ENCODE measurements around the gene TRMT112. TPM values are rescaled to one million over a fixed set of nuclear protein-coding genes. Genes with fewer than 3 reads are reported as not detected.

Gene TRMT112
- total RNA-seq, 8 experiments from 2014 or later: 169 to 349 (median 254) TPM

DNA sequence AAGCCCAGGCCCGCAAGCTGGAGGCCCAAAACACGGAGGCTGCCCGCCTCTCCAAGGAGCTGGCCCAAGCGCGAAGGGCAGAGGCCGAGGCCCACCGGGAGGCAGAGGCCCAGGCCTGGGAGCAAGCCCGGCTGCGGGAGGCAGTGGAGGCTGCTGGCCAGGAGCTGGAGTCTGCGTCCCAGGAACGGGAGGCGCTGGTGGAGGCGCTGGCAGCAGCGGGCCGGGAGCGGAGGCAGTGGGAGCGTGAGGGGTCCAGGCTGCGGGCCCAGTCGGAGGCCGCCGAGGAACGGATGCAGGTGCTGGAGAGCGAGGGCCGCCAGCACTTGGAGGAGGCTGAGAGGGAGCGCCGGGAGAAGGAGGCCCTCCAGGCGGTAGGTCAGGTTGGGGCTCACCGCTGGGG lies 27.4 kb upstream of the TRMT112 start:
- H3K4me1 ChIP-seq (replicated peaks in 1 of 2): peaks cover 25 to 36% of the 10 kb centered on the region in 2 donors
- 88 to 94% (median 92%) methylated on average over 7 to 13 of the region's 28 CpGs; no CpG with 5 or more reads in 7 of the 10 experiments for WGBS, 10 experiments
- in situ Hi-C loops (cut with MboI; ENCODE audit: low pct_unique_long_range_greater_than_20kb in 2 of 9, low sequenced_read_pairs in 9 of 9, unreplicated experiment in 9 of 9): no loop called here
- no peak for ATAC-seq (replicated peaks in 6 of 8)
- H3K4me3 ChIP-seq: no peak overlapping the region
- no peak overlapping the region for H3K27ac ChIP-seq

GRCh38 chr11:64343767-64344559 lies 26.6 kb upstream of the TRMT112 start:
- H3K27ac ChIP-seq: peak overlapping the region in 1 of 2 donors; percentile 17
- peaks cover 25 to 35% of the 10 kb centered on the region in 2 donors for H3K4me1 ChIP-seq (replicated peaks in 1 of 2)
- in situ Hi-C loops (cut with MboI; ENCODE audit: low pct_unique_long_range_greater_than_20kb in 2 of 9, low sequenced_read_pairs in 9 of 9, unreplicated experiment in 9 of 9): no loop called here
- no peak for ATAC-seq (replicated peaks in 6 of 8)
- H3K4me3 ChIP-seq: no peak overlapping the region
- WGBS, 10 experiments: 20 to 72% methylated on average over 1 to 2 of the region's 18 CpGs; no CpG with 5 or more reads in 8 of the 10 experiments

DNA sequence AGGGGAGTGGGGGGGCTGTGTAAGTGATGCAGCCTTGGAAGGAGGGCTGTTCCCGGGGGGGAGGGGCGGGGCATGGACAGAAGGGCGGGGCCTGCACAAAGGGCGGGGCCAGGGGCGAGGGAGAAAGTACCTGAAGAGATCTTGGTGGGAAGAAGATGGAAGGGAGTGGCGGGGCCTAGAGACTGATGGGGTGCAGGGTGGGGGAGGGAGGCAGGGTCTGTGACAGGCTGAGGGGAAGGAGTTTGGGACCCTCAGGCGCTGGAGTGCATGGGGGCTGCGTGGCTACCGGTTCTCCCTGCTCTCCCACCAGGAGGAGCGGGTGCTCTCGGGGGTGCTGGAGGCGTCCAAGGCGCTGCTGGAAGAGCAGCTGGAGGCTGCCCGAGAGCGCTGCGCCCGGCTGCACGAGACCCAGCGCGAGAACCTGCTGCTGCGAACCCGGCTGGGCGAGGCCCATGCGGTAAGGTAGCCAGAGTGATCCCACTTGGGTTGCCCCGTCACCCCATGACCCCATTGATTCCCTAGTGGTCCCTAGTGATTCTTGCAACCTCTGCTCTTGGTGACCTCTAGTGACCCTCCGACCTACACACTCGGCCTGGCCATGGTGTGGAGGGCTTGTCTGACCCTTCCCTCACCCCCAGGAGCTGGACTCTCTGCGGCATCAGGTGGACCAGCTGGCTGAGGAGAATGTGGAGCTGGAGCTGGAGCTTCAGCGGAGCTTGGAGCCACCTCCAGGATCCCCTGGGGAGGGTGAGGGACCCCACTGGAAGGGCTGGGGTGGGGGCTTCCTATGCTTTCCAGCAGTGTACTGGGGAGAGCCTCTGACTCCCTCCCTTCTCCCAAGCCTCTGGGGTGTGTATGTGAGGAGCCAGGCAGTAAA lies 25.7 kb upstream of the TRMT112 start:
- WGBS, 10 experiments: no CpG with 5 or more reads among the region's 29 CpGs
- Histone ChIP-seq H3K4me3 (no peak overlapping the region), H3K27ac (peak overlapping the region in 1 of 2 donors; percentile 17), H3K4me1 (replicated peaks in 1 of 2) (peaks cover 19 to 26% of the 10 kb centered on the region in 2 donors)
- peak in 1 of 8 experiments; percentile 2 for ATAC-seq (replicated peaks in 6 of 8)
- in situ Hi-C loops (cut with MboI; ENCODE audit: low pct_unique_long_range_greater_than_20kb in 2 of 9, low sequenced_read_pairs in 9 of 9, unreplicated experiment in 9 of 9): no loop called here

- H3K27ac ChIP-seq: peak overlapping the region in 1 of 2 donors; percentile 2
- in situ Hi-C loops (cut with MboI; ENCODE audit: low pct_unique_long_range_greater_than_20kb in 2 of 9, low sequenced_read_pairs in 9 of 9, unreplicated experiment in 9 of 9): no loop called here
- WGBS, 10 experiments: 8 to 50% (median 40%) methylated on average over 1 to 5 of the region's 55 CpGs; no CpG with 5 or more reads in 5 of the 10 experiments
- H3K4me1 ChIP-seq (replicated peaks in 1 of 2): peaks cover 19 to 24% of the 10 kb centered on the region in 2 donors
- H3K4me3 ChIP-seq: peak overlapping the region in 1 of 5 donors; percentile 16
- ATAC-seq (replicated peaks in 6 of 8): peak; percentile 87 to 99 (median 91)
Observed at GRCh38 chr11:64341851-64342791, 24.8 kb upstream of the TRMT112 start.

DNA sequence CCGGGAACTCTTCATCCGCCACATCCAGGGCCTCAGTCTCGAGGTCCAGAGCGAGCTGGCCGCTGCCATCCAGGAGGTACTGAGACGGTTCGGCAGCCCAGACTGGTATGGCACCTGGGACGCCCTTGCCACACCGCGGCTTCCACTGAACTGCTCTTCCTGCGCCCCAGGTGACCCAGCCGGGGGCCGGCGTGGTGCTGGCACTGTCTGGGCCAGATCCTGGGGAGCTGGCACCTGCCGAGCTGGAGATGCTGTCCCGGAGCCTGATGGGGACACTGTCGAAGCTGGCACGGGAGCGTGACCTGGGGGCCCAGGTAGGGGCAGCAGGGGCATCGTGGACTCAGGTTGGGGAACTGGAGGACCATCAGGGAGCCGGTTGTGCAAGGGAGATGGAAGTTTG lies 24.1 kb upstream of the TRMT112 start:
- peaks cover 19 to 24% of the 10 kb centered on the region in 2 donors for H3K4me1 ChIP-seq (replicated peaks in 1 of 2)
- no peak for ATAC-seq (replicated peaks in 6 of 8)
- in situ Hi-C loops (cut with MboI; ENCODE audit: low pct_unique_long_range_greater_than_20kb in 2 of 9, low sequenced_read_pairs in 9 of 9, unreplicated experiment in 9 of 9): no loop called here
- no peak overlapping the region for H3K27ac ChIP-seq
- WGBS, 10 experiments: 80% methylated on average over 1 of the region's 21 CpGs; no CpG with 5 or more reads in 9 of the 10 experiments
- no peak overlapping the region for H3K4me3 ChIP-seq

DNA sequence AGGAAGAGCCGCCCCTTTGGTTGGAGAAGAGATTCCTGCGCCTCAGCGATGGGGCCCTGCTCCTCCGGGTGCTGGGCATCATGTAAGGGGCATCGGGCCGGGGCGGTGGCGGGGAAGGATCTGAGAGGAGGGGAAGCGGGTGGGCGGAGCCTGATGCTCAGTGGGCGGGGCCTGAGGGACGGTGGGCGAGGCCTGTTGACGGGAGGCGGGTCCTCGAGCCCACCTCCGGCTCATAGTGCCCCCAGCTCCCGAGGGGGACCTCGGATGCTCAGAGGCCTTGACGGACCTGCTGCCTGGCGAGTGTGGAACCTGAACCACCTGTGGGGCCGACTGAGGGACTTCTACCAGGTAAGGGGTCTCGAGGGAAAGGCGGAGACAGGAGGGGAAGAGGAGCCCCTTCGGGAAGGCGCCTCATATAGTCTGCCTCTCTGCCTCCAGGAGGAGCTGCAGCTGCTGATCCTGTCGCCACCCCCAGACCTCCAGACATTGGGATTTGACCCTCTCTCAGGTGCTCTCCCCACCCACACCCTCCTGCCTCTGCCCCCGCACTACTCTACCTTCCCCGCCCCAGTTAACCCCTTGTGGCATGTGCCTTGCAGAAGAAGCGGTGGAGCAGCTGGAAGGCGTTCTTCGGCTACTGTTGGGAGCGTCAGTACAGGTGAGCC lies 23.4 kb upstream of the TRMT112 start:
- Histone ChIP-seq H3K4me3 (no peak overlapping the region), H3K27ac (no peak overlapping the region), H3K4me1 (replicated peaks in 1 of 2) (peaks cover 19 to 24% of the 10 kb centered on the region in 2 donors)
- ATAC-seq (replicated peaks in 6 of 8): no peak
- WGBS, 10 experiments: no CpG with 5 or more reads among the region's 33 CpGs
- in situ Hi-C loops (cut with MboI; ENCODE audit: low pct_unique_long_range_greater_than_20kb in 2 of 9, low sequenced_read_pairs in 9 of 9, unreplicated experiment in 9 of 9): no loop called here

DNA sequence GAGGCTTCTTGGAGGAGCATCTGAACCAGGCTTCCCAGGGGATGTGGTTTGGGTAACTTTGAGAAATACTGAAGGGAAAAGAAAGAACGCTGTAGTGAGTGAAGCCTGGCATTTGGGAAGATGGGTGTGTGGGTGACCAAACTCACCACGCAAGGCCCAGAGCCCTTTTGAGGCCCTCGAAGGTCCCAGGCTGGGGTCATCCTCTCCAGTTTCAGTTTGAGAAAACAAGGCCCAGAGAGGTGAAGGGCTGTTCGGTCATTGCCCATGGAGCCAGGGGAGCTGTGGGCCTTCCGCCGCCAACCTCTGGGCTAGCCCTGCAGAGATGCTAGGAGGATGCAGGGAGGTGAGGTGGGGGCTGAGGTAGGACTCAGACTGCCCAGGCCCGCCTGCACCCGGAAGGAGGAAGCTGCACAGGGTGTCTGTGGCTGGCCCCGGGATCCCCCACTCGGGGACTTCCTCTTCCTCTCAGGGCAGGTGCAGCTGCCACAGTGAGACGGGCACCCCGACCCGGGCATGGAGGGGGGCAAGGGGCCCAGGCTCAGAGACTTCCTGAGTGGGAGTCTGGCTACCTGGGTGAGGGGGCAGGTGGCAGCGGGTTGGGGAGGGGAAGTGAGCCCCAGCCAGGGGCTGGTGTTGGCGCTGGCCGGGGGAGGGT lies 22.5 kb upstream of the TRMT112 start, which contains the start of gene CCDC88B:
TSS of gene CCDC88B (plus strand) at position 451 of the 655 bp plus-strand sequence. CDS start at position 514, 63 bp downstream.
- Histone ChIP-seq H3K4me3 (no peak within 1 kb of the TSS), H3K4me1 (replicated peaks in 1 of 2) (peaks cover 25 to 29% of the 10 kb centered on the region in 2 donors), H3K27ac (no peak within 1 kb of the TSS)
- in situ Hi-C loops (cut with MboI; ENCODE audit: low pct_unique_long_range_greater_than_20kb in 2 of 9, low sequenced_read_pairs in 9 of 9, unreplicated experiment in 9 of 9): no loop called here
- no peak for ATAC-seq (replicated peaks in 6 of 8)
- WGBS, 10 experiments: 60 to 100% (median 77%) methylated on average over 1 to 6 of the region's 16 CpGs; no CpG with 5 or more reads in 7 of the 10 experiments

DNA sequence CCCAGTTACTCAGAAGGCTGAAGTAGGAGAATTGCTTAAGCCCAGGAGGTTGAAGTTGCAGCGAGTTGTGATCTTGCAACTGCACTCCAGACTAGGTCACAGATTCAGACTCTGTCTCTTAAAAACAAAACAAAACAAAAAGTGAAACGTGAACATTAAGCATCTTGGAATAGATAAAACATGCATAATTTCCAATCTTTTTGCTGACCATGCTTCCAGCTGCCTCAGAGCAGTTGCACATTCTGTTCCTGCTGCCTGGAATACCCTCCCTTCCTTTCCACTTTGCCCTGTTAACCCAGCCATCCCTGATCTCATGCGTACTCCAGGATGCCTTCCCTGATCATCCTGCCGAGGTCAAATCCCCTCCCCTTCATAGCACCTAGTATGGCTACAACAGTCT lies 21.9 kb upstream of the TRMT112 start:
- Histone ChIP-seq H3K4me1 (replicated peaks in 1 of 2) (peaks cover 27 to 31% of the 10 kb centered on the region in 2 donors), H3K4me3 (no peak overlapping the region), H3K27ac (no peak overlapping the region)
- in situ Hi-C loops (cut with MboI; ENCODE audit: low pct_unique_long_range_greater_than_20kb in 2 of 9, low sequenced_read_pairs in 9 of 9, unreplicated experiment in 9 of 9): no loop called here
- ATAC-seq (replicated peaks in 6 of 8): no peak
- 0 to 100% (median 67%) methylated on average over 1 to 4 of the region's 4 CpGs for WGBS, 10 experiments

DNA sequence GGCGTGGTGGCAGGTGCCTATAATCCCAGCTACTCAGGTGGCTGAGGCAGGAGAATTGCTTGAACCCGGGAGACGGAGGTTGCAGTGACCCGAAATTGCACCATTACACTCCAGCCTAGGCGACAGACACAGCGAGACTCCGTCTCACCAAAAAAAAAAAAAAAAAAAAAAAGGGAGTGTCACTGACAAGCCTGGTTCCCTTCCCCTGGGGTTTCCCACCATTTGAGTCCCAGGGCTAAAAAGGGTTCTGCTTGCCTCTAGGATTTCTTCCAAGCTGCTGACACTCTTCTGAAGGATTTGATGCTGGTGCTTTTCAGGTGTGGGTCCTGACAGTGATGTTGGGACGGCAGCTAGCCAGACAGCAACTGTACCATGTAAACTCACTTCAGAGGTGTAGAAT lies 21.4 kb upstream of the TRMT112 start:
- WGBS, 10 experiments: 60 to 96% (median 80%) methylated on average over 1 to 6 of the region's 8 CpGs; no CpG with 5 or more reads in 5 of the 10 experiments
- in situ Hi-C loops (cut with MboI; ENCODE audit: low pct_unique_long_range_greater_than_20kb in 2 of 9, low sequenced_read_pairs in 9 of 9, unreplicated experiment in 9 of 9): no loop called here
- H3K4me1 ChIP-seq (replicated peaks in 1 of 2): peaks cover 24 to 25% of the 10 kb centered on the region in 2 donors
- H3K27ac ChIP-seq: no peak overlapping the region
- ATAC-seq (replicated peaks in 6 of 8): no peak
- H3K4me3 ChIP-seq: no peak overlapping the region

GRCh38 chr11:64337538-64338249 lies 20.3 kb upstream of the TRMT112 start:
- Histone ChIP-seq H3K27ac (no peak overlapping the region), H3K4me3 (no peak overlapping the region), H3K4me1 (replicated peaks in 1 of 2) (peaks cover 15 to 16% of the 10 kb centered on the region in 2 donors)
- ATAC-seq (replicated peaks in 6 of 8): no peak
- 11 to 86% (median 71%) methylated on average over 1 to 8 of the region's 8 CpGs for WGBS, 10 experiments
- in situ Hi-C loops (cut with MboI; ENCODE audit: low pct_unique_long_range_greater_than_20kb in 2 of 9, low sequenced_read_pairs in 9 of 9, unreplicated experiment in 9 of 9): no loop called here

Data from motor neuron (in vitro differentiated cells).